Neural progenitor cell (in vitro differentiated cells): ENCODE measurements around the gene FKBP1A. TPM values are rescaled to one million over a fixed set of nuclear protein-coding genes. Genes with fewer than 3 reads are reported as not detected.

Experiments used
- DNase-seq: peaks from one replicate; pipeline ENCODE4 v3.0.0-alpha.2; 2016; ENCODE audit warnings: low spot score
- H2AFZ ChIP-seq: fragments of 200-600 bp; sonication (generic); replicated peaks from 2 replicates; pipeline ENCODE4 v1.6.1; 2016; ENCODE audit warnings: antibody characterized with exemption
- H3F3A ChIP-seq: fragments of 200-600 bp; sonication (generic); 2 replicates; pipeline ENCODE4 v1.6.1; 2016; ENCODE audit warnings: antibody characterized with exemption, low read depth
- H3K27ac ChIP-seq: fragments of 200-600 bp; sonication (generic); 2 replicates; pipeline ENCODE4 v1.5.1; 2016; ENCODE audit warnings: mild to moderate bottlenecking
- H3K27me3 ChIP-seq: fragments of 200-600 bp; sonication (generic); 2 replicates; pipeline ENCODE4 v1.6.1; 2016; ENCODE audit warnings: mild to moderate bottlenecking, moderate library complexity
- H3K36me3 ChIP-seq: fragments of 200-600 bp; sonication (generic); 2 replicates; pipeline ENCODE4 v1.5.1; 2016
- H3K4me1 ChIP-seq: fragments of 200-600 bp; sonication (generic); 2 replicates; pipeline ENCODE4 v1.6.1; 2016; ENCODE audit warnings: mixed run types
- H3K4me2 ChIP-seq: fragments of 200-600 bp; sonication (generic); 2 replicates; pipeline ENCODE4 v1.6.1; 2016
- H3K4me3 ChIP-seq: fragments of 200-600 bp; sonication (generic); 2 replicates; pipeline ENCODE4 v1.5.1; 2016
- H3K79me2 ChIP-seq: fragments of 200-600 bp; sonication (generic); 2 replicates; pipeline ENCODE4 v1.6.1; 2016; ENCODE audit warnings: low read depth
- H3K9ac ChIP-seq: fragments of 200-600 bp; sonication (generic); 2 replicates; pipeline ENCODE4 v1.6.1; 2016
- H3K9me3 ChIP-seq: fragments of 200-600 bp; sonication (generic); 2 replicates; pipeline ENCODE4 v1.5.1; 2016; ENCODE audit warnings: low read depth
- H4K20me1 ChIP-seq: fragments of 200-600 bp; sonication (generic); 2 replicates; pipeline ENCODE4 v1.6.1; 2016; ENCODE audit warnings: low read depth
- H3K27ac Mint-ChIP-seq: 3 replicates; pipeline ENCODE4 v1.8.0; 2021; ENCODE audit warnings: mixed read lengths
- H3K27me3 Mint-ChIP-seq: 2 replicates; pipeline ENCODE4 v1.8.0; 2022; ENCODE audit warnings: low read depth, mild to moderate bottlenecking, inconsistent platforms, moderate library complexity, mixed read lengths; ENCODE audit not compliant: insufficient read depth
- H3K36me3 Mint-ChIP-seq: 3 replicates; pipeline ENCODE4 v1.8.0; 2021; ENCODE audit warnings: mixed read lengths
- H3K4me1 Mint-ChIP-seq: 3 replicates; pipeline ENCODE4 v1.8.0; 2021; ENCODE audit warnings: mixed read lengths
- H3K4me3 Mint-ChIP-seq: 3 replicates; pipeline ENCODE4 v1.8.0; 2021; ENCODE audit warnings: mild to moderate bottlenecking, moderate library complexity, mixed read lengths
- H3K9me3 Mint-ChIP-seq: 3 replicates; pipeline ENCODE4 v1.8.0; 2020; ENCODE audit warnings: mixed read lengths
- CTCF ChIP-seq: fragments of 200-600 bp; sonication (generic); IDR thresholded peaks from 2 replicates; pipeline ENCODE4 v1.5.1; 2017; ENCODE audit warnings: antibody characterized with exemption, mild to moderate bottlenecking
- EZH2 ChIP-seq: fragments of 200-600 bp; sonication (generic); IDR thresholded peaks from 2 replicates; pipeline ENCODE4 v1.6.1; 2017; ENCODE audit warnings: antibody characterized with exemption, mild to moderate bottlenecking, moderate library complexity
- EZH2phosphoT487 ChIP-seq: fragments of 200-600 bp; sonication (generic); IDR thresholded peaks from 2 replicates; pipeline ENCODE4 v1.6.1; 2017; ENCODE audit warnings: antibody characterized with exemption
- total RNA-seq: library from RNA; depleted of rRNA; stranded (reverse); fragments of >200 nt; gene quantifications from 2 replicates; pipeline ENCODE4 v1.2.3, GENCODE V29; 2015; ENCODE audit warnings: low replicate concordance

Gene FKBP1A
- total RNA-seq, 1 donor from 2014 or later: 128 TPM

GRCh38 chr20:1417790-1418189 lies 24.9 kb upstream of the FKBP1A start:
- Mint-ChIP-seq H3K27ac (no peak overlapping the region), H3K36me3 (no peaks in the 10 kb centered on the region), H3K27me3 (peaks cover 5% of the 10 kb centered on the region), H3K4me1 (peaks cover 4% of the 10 kb centered on the region), H3K4me3 (peak overlapping the region; percentile 34), H3K9me3 (peaks cover 15% of the 10 kb centered on the region)
- H3K9ac ChIP-seq: no peak overlapping the region
- H3K9me3 ChIP-seq: no peaks in the 10 kb centered on the region
- TF ChIP-seq EZH2: no peak
- no peak for TF ChIP-seq EZH2phosphoT487
- TF ChIP-seq CTCF: no peak
- H3K4me1 ChIP-seq: no peaks in the 10 kb centered on the region
- H3K4me2 ChIP-seq: no peak overlapping the region
- H3K79me2 ChIP-seq: no peaks in the 10 kb centered on the region
- H3K27ac ChIP-seq: no peak overlapping the region
- H3K4me3 ChIP-seq: no peak overlapping the region
- no peaks in the 10 kb centered on the region for H3K27me3 ChIP-seq
- H3F3A ChIP-seq: no peaks in the 10 kb centered on the region
- no peak overlapping the region for H2AFZ ChIP-seq
- no peaks in the 10 kb centered on the region for H3K36me3 ChIP-seq
- no peak for DNase-seq
- no peaks in the 10 kb centered on the region for H4K20me1 ChIP-seq

- Mint-ChIP-seq H3K9me3 (peaks cover 15% of the 10 kb centered on the region), H3K4me3 (no peak overlapping the region), H3K36me3 (no peaks in the 10 kb centered on the region), H3K27me3 (peaks cover 5% of the 10 kb centered on the region), H3K27ac (no peak overlapping the region), H3K4me1 (peaks cover 4% of the 10 kb centered on the region)
- Histone ChIP-seq H3K27ac (no peak overlapping the region), H3K9me3 (no peaks in the 10 kb centered on the region), H2AFZ (no peak overlapping the region), H3K9ac (no peak overlapping the region), H3K36me3 (no peaks in the 10 kb centered on the region), H3K4me1 (no peaks in the 10 kb centered on the region), H3K4me2 (no peak overlapping the region), H4K20me1 (no peaks in the 10 kb centered on the region), H3K79me2 (no peaks in the 10 kb centered on the region), H3K4me3 (no peak overlapping the region), H3F3A (no peaks in the 10 kb centered on the region), H3K27me3 (no peaks in the 10 kb centered on the region)
- no peak for DNase-seq
- TF ChIP-seq EZH2phosphoT487: no peak
- TF ChIP-seq CTCF: no peak
- TF ChIP-seq EZH2: no peak
Measured at GRCh38 chr20:1417273-1417672, 24.4 kb upstream of the FKBP1A start.

- TF ChIP-seq EZH2: no peak
- no peak for TF ChIP-seq CTCF
- no peak for TF ChIP-seq EZH2phosphoT487
- no peak overlapping the region for H3K4me2 ChIP-seq
- H3K4me1 Mint-ChIP-seq: peaks cover 4% of the 10 kb centered on the region
Measured at GRCh38 chr20:1415667-1416468, 23.0 kb upstream of the FKBP1A start.

More at GRCh38 chr20:1415667-1416468, 23.0 kb upstream of the FKBP1A start:
- H3K27ac Mint-ChIP-seq: no peak overlapping the region
- Histone ChIP-seq H3K4me3 (no peak overlapping the region), H3K9ac (no peak overlapping the region), H2AFZ (no peak overlapping the region), H3F3A (no peaks in the 10 kb centered on the region), H3K79me2 (no peaks in the 10 kb centered on the region), H3K36me3 (no peaks in the 10 kb centered on the region), H3K9me3 (no peaks in the 10 kb centered on the region), H3K27me3 (no peaks in the 10 kb centered on the region), H4K20me1 (no peaks in the 10 kb centered on the region), H3K4me1 (no peaks in the 10 kb centered on the region), H3K27ac (no peak overlapping the region)
- H3K4me3 Mint-ChIP-seq: no peak overlapping the region
- no peak for DNase-seq
- peaks cover 5% of the 10 kb centered on the region for H3K27me3 Mint-ChIP-seq
- H3K36me3 Mint-ChIP-seq: no peaks in the 10 kb centered on the region
- H3K9me3 Mint-ChIP-seq: peaks cover 9% of the 10 kb centered on the region
